Mucosa of descending colon (tissue), 3 donors: Measurements from ENCODE around the gene PRM1. TPM values are rescaled to one million over a fixed set of nuclear protein-coding genes. Genes with fewer than 3 reads are reported as not detected.

Experiments
- ATAC-seq: fragments of 200-7000 bp; cut with Tn5 transposase; one replicate; pipeline ENCODE4 v1.9.1; 2020; ENCODE audit warnings: mild to moderate bottlenecking, moderate library complexity
- DNase-seq, 3 donors: peaks; one replicate each; pipeline ENCODE4 v3.0.0-alpha.2; 2020
- H3K36me3 ChIP-seq: fragments of 200-600 bp; one replicate; pipeline ENCODE4 v1.8.0; 2021; ENCODE audit warnings: low read depth, mild to moderate bottlenecking
- H3K4me1 ChIP-seq: fragments of 200-600 bp; one replicate; pipeline ENCODE4 v1.8.0; 2021; ENCODE audit warnings: low read depth, mild to moderate bottlenecking
- H3K4me3 ChIP-seq: fragments of 200-600 bp; one replicate; pipeline ENCODE4 v1.8.0; 2021; ENCODE audit warnings: mild to moderate bottlenecking
- H3K9me3 ChIP-seq: fragments of 200-600 bp; one replicate; pipeline ENCODE4 v1.8.0; 2021; ENCODE audit warnings: mild to moderate bottlenecking
- CTCF ChIP-seq: fragments of 200-600 bp; IDR thresholded peaks from one replicate; pipeline ENCODE4 v1.8.0; 2022; ENCODE audit warnings: antibody characterized with exemption, mild to moderate bottlenecking
- intact Hi-C, 2 donors: fragments of 100-400 bp; cut with DNase I in 1 of 2; cut with micrococcal nuclease in 1 of 2; formaldehyde crosslinking; loops; one replicate each; pipeline versions ENCODE4 v1.11.0 to v1.11.1; 2022; cut with DNase I, micrococcal nuclease
- total RNA-seq, 3 donors: library from RNA; stranded (reverse); fragmentation: NEBNext Ultra II Directional in 2 of 3; extraction: Animal tissue kit (Norgen Biotek cat#: 25700) in 2 of 3; gene quantifications; one replicate each; pipeline versions ENCODE4 v1.2.1 to v1.2.4, GENCODE V29; 2021 to 2023
- donor health status: DM: no; HTN: no; CAD: no; lungs with moderate emphysema.
- donor health status: DM: no; HTN: no; CAD: no.
- donor health status: DM: no; HTN: yes; CAD: no.

Gene PRM1
- total RNA-seq, 3 donors from 2014 or later: not detected

- Histone ChIP-seq H3K4me3 (no peak overlapping the region), H3K36me3 (no peaks in the 10 kb centered on the region), H3K4me1 (peaks cover 3% of the 10 kb centered on the region), H3K9me3 (no peaks in the 10 kb centered on the region)
- ATAC-seq (no peak), DNase-seq (no peak)
- TF ChIP-seq CTCF: no peak
- intact Hi-C loops: no loop called here
These were observed 44.5 kb downstream of the PRM1 start for GRCh38 chr16:11236461-11237254.

GRCh38 chr16:11235703-11235991, 45.5 kb downstream of the PRM1 start:
- intact Hi-C loops: no loop called here
- TF ChIP-seq CTCF: no peak
- H3K4me3 ChIP-seq: no peak overlapping the region
- peaks cover 3% of the 10 kb centered on the region for H3K4me1 ChIP-seq
- ATAC-seq (peak; percentile 86), DNase-seq (peak; percentile 61 to 70 (median 70))
- no peaks in the 10 kb centered on the region for H3K36me3 ChIP-seq
- no peaks in the 10 kb centered on the region for H3K9me3 ChIP-seq

GRCh38 chr16:11234884-11235702, 46.0 kb downstream of the PRM1 start:
- Histone ChIP-seq H3K9me3 (no peaks in the 10 kb centered on the region), H3K4me1 (peaks cover 3% of the 10 kb centered on the region), H3K36me3 (no peaks in the 10 kb centered on the region), H3K4me3 (no peak overlapping the region)
- DNase-seq (no peak), ATAC-seq (no peak)
- TF ChIP-seq CTCF: no peak
- intact Hi-C loops: no loop called here

GRCh38 chr16:11233727-11234376, 47.3 kb downstream of the PRM1 start:
- no peak overlapping the region for H3K4me3 ChIP-seq
- no peak for TF ChIP-seq CTCF
- H3K9me3 ChIP-seq: no peaks in the 10 kb centered on the region
- DNase-seq (no peak), ATAC-seq (no peak)
- intact Hi-C loops: no loop called here
- peaks cover 6% of the 10 kb centered on the region for H3K4me1 ChIP-seq
- no peaks in the 10 kb centered on the region for H3K36me3 ChIP-seq

GRCh38 chr16:11232852-11233726, 48.0 kb downstream of the PRM1 start:
- no peaks in the 10 kb centered on the region for H3K9me3 ChIP-seq
- H3K4me1 ChIP-seq: peaks cover 6% of the 10 kb centered on the region
- peak; percentile 62 for ATAC-seq
- intact Hi-C loops: no loop called here
- DNase-seq: peak; percentile 56 to 84 (median 60)
- H3K4me3 ChIP-seq: no peak overlapping the region
- no peaks in the 10 kb centered on the region for H3K36me3 ChIP-seq
- TF ChIP-seq CTCF: no peak
